H9 (cell line): Measurements from ENCODE around the gene DLGAP4. TPM values are rescaled to one million over a fixed set of nuclear protein-coding genes. Genes with fewer than 3 reads are reported as not detected.

Experiments used
- DNase-seq: peaks from one replicate; pipeline ENCODE4 v3.0.0-alpha.2; 2017
- H2AFZ ChIP-seq: one replicate; pipeline ENCODE4 v1.6.1; 2013; ENCODE audit warnings: mild to moderate bottlenecking, low read length, control low read depth, moderate library complexity
- H2AK5ac ChIP-seq: 2 replicates; pipeline ENCODE4 v1.6.1; 2013; ENCODE audit warnings: low read length, control low read depth, mixed read lengths; ENCODE audit not compliant: insufficient read length
- H2BK120ac ChIP-seq: one replicate; pipeline ENCODE4 v1.6.1; 2013; ENCODE audit warnings: low read depth, mild to moderate bottlenecking, low read length, control low read depth, inconsistent platforms; ENCODE audit not compliant: poor library complexity, severe bottlenecking
- H2BK12ac ChIP-seq: 2 replicates; pipeline ENCODE4 v1.6.1; 2013; ENCODE audit warnings: low read length, control low read depth, mixed read lengths, low read depth; ENCODE audit not compliant: insufficient read length
- H2BK15ac ChIP-seq: 2 replicates; pipeline ENCODE4 v1.6.1; 2013; ENCODE audit warnings: low read depth, low read length, control low read depth
- H2BK20ac ChIP-seq: one replicate; pipeline ENCODE4 v1.6.1; 2013; ENCODE audit warnings: low read depth, mild to moderate bottlenecking, low read length, control low read depth, inconsistent platforms; ENCODE audit not compliant: poor library complexity, severe bottlenecking
- H2BK5ac ChIP-seq: 2 replicates; pipeline ENCODE4 v1.6.1; 2013; ENCODE audit warnings: low read length, control low read depth, mixed read lengths; ENCODE audit not compliant: insufficient read length
- H3K14ac ChIP-seq: 2 replicates; pipeline ENCODE4 v1.6.1; 2013; ENCODE audit warnings: low read length, control low read depth; ENCODE audit not compliant: insufficient read depth
- H3K18ac ChIP-seq: 2 replicates; pipeline ENCODE4 v1.6.1; 2013; ENCODE audit warnings: low read depth, mild to moderate bottlenecking, mixed read lengths, low read length, control low read depth; ENCODE audit not compliant: insufficient read length
- H3K23ac ChIP-seq: 2 replicates; pipeline ENCODE4 v1.6.1; 2013; ENCODE audit warnings: low read length, control low read depth, mixed read lengths, low read depth; ENCODE audit not compliant: insufficient read length
- H3K23me2 ChIP-seq: 2 replicates; pipeline ENCODE4 v1.6.1; 2013; ENCODE audit warnings: low read depth, mild to moderate bottlenecking, mixed read lengths, low read length, control low read depth; ENCODE audit not compliant: insufficient read length, poor library complexity, severe bottlenecking
- H3K27ac ChIP-seq: 2 replicates; pipeline ENCODE4 v1.5.1; 2013; ENCODE audit warnings: low read length, control low read depth, mixed read lengths, low read depth; ENCODE audit not compliant: insufficient read length
- H3K27me3 ChIP-seq: 2 replicates; pipeline ENCODE4 v1.6.1; 2013; ENCODE audit warnings: low read length, control low read depth, inconsistent platforms; ENCODE audit not compliant: insufficient read depth
- H3K4ac ChIP-seq: 2 replicates; pipeline ENCODE4 v1.6.1; 2013; ENCODE audit warnings: low read depth, mild to moderate bottlenecking, control low read depth, inconsistent platforms, low read length, moderate library complexity
- H3K4me1 ChIP-seq: 2 replicates; pipeline ENCODE4 v1.6.1; 2013; ENCODE audit warnings: low read length, control low read depth, inconsistent platforms; ENCODE audit not compliant: insufficient read depth
- H3K4me2 ChIP-seq: 2 replicates; pipeline ENCODE4 v1.6.1; 2013; ENCODE audit warnings: low read length, control low read depth, mixed read lengths; ENCODE audit not compliant: insufficient read length, insufficient read depth
- H3K56ac ChIP-seq: 2 replicates; pipeline ENCODE4 v1.6.1; 2013; ENCODE audit warnings: low read depth, mild to moderate bottlenecking, mixed read lengths, low read length, control low read depth; ENCODE audit not compliant: insufficient read length
- H3K79me1 ChIP-seq: 2 replicates; pipeline ENCODE4 v1.6.1; 2013; ENCODE audit warnings: low read depth, mild to moderate bottlenecking, moderate library complexity, low read length, control low read depth, inconsistent platforms; ENCODE audit not compliant: insufficient read depth, poor library complexity, severe bottlenecking
- H3K79me2 ChIP-seq: 2 replicates; pipeline ENCODE4 v1.6.1; 2013; ENCODE audit warnings: low read length, control low read depth, inconsistent platforms; ENCODE audit not compliant: insufficient read depth
- H3K9ac ChIP-seq: 2 replicates; pipeline ENCODE4 v1.6.1; 2013; ENCODE audit warnings: low read length, control low read depth, mixed read lengths; ENCODE audit not compliant: insufficient read length; ENCODE audit errors: extremely low read depth
- H3K9me3 ChIP-seq: one replicate; pipeline ENCODE4 v1.6.1; 2013; ENCODE audit warnings: low read depth, low read length, inconsistent platforms; ENCODE audit not compliant: control insufficient read depth
- H3T11ph ChIP-seq: one replicate; pipeline ENCODE4 v1.6.1; 2013; ENCODE audit warnings: mild to moderate bottlenecking, low read length, control low read depth, inconsistent platforms
- H4K20me1 ChIP-seq: one replicate; pipeline ENCODE4 v1.6.1; 2013; ENCODE audit not compliant: control insufficient read depth, insufficient read length, insufficient read depth
- H4K5ac ChIP-seq: 2 replicates; pipeline ENCODE4 v1.6.1; 2013; ENCODE audit warnings: low read depth, mild to moderate bottlenecking, mixed read lengths, low read length, control low read depth; ENCODE audit not compliant: insufficient read length
- H4K8ac ChIP-seq: replicated peaks from 2 replicates; pipeline ENCODE4 v1.6.1; 2013; ENCODE audit warnings: low read length, control low read depth, mixed read lengths, low read depth; ENCODE audit not compliant: insufficient read length
- H4K91ac ChIP-seq: 2 replicates; pipeline ENCODE4 v1.6.1; 2013; ENCODE audit warnings: low read depth, mild to moderate bottlenecking, moderate library complexity, mixed read lengths, low read length, control low read depth; ENCODE audit not compliant: insufficient read length
- H3K27ac Mint-ChIP-seq, 3 experiments: 2 replicates in 2 of 3; 3 replicates in 1 of 3; pipeline ENCODE4 v1.8.0; 2020 to 2021; ENCODE audit warnings: mixed read lengths in 3 of 3, mild to moderate bottlenecking in 1 of 3, moderate library complexity in 1 of 3
- H3K27me3 Mint-ChIP-seq: 2 replicates; pipeline ENCODE4 v1.8.0; 2021; ENCODE audit warnings: low read depth, mild to moderate bottlenecking, moderate library complexity, mixed read lengths
- H3K36me3 Mint-ChIP-seq, 3 experiments: 2 replicates in 2 of 3; 3 replicates in 1 of 3; pipeline ENCODE4 v1.8.0; 2020 to 2021; ENCODE audit warnings: low read depth in 3 of 3, mixed read lengths in 3 of 3; ENCODE audit not compliant: insufficient read depth in 1 of 3
- H3K4me1 Mint-ChIP-seq, 2 experiments: 2 replicates each; pipeline ENCODE4 v1.8.0; 2020; ENCODE audit warnings: mixed read lengths in 2 of 2
- H3K4me3 Mint-ChIP-seq, 2 experiments: 2 replicates in 1 of 2; 3 replicates in 1 of 2; pipeline ENCODE4 v1.8.0; 2020 to 2021; ENCODE audit warnings: mild to moderate bottlenecking in 2 of 2, mixed read lengths in 2 of 2, moderate library complexity in 1 of 2
- H3K9me3 Mint-ChIP-seq, 2 experiments: 2 replicates in 1 of 2; 3 replicates in 1 of 2; pipeline ENCODE4 v1.8.0; 2020; ENCODE audit warnings: mild to moderate bottlenecking in 2 of 2, mixed read lengths in 2 of 2, moderate library complexity in 1 of 2
- WGBS: extraction: QIAGEN DNeasy Blood & Tissue Kit; methylation state at CpG from one replicate; pipeline ENCODE4 v1.1.7; 2013; ENCODE audit warnings: missing lambda C conversion rate, low lambda C conversion rate, mixed read lengths; ENCODE audit not compliant: insufficient read length; ENCODE audit errors: extremely low coverage; 5-methylcytosine and 5-hydroxymethylcytosine counted together
- total RNA-seq: library from RNA; stranded (reverse); gene quantifications from 2 replicates; pipeline ENCODE4 v1.2.1, GENCODE V29; 2021
- TF ChIP-seq, protein P1 (sequence below): fragments of 200-600 bp; sonication (generic); conservative IDR thresholded peaks from 3 replicates; pipeline ENCODE4 v1.8.0; 2021; ENCODE audit warnings: antibody characterized with exemption, mild to moderate bottlenecking

The DLGAP4 gene
- total RNA-seq, 1 experiment from 2014 or later = 48.0 TPM

DNA sequence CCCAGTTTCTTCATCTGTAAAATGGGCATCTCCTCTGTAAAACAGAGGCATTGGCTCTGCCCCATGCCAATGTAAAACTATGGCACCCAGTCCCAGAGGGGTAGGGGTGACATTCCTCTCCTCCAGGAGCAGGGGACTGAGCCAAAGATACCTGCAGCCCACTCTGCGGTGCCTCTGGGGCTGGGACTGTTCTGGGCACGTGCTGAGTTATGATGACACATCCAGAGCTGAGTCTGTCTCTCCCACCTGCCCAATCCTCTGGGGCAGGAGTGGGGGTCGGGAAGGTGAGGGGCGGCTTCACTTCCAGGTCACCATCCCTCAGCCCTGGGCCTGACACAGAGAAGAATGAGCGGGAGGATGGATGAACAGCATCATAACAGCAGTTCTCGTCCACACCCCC, 40.0 kb upstream of the DLGAP4 start:
- no CpG with 5 or more reads among the region's 6 CpGs for WGBS
- DNase-seq = no peak
- H3K27me3 Mint-ChIP-seq = no peaks in the 10 kb centered on the region

More for the DNA sequence above, 40.0 kb upstream of the DLGAP4 start:
- Mint-ChIP-seq H3K4me1 (peaks cover 9 to 17% of the 10 kb centered on the region in 2 experiments), H3K27ac (no peak overlapping the region), H3K9me3 (no peaks in the 10 kb centered on the region), H3K4me3 (no peak overlapping the region), H3K36me3 (no peaks in the 10 kb centered on the region)
- H3K79me1 ChIP-seq = no peaks in the 10 kb centered on the region
- H3K23ac ChIP-seq = no peak overlapping the region
- H3T11ph ChIP-seq = no peak overlapping the region
- H4K20me1 ChIP-seq = no peaks in the 10 kb centered on the region
- no peak overlapping the region for H3K4ac ChIP-seq
- H2BK12ac ChIP-seq = no peak overlapping the region
- no peaks in the 10 kb centered on the region for H3K9me3 ChIP-seq
- H3K4me2 ChIP-seq = no peak overlapping the region
- no peak overlapping the region for H4K5ac ChIP-seq
- H2BK120ac ChIP-seq = no peak overlapping the region
- H2AK5ac ChIP-seq = no peak overlapping the region
- H3K9ac ChIP-seq = no peak overlapping the region
- no peak overlapping the region for H2BK15ac ChIP-seq
- H3K56ac ChIP-seq = no peak overlapping the region
- no peaks in the 10 kb centered on the region for H3K79me2 ChIP-seq
- H3K23me2 ChIP-seq = no peaks in the 10 kb centered on the region
- 0 out of 2 replicates have a peak, but pooled peaks cover 3% of the 10 kb centered on the region for H3K4me1 ChIP-seq
- no peak overlapping the region for H4K91ac ChIP-seq
- H3K14ac ChIP-seq = no peak overlapping the region; the same call in 1 of the 2 replicates
- H3K18ac ChIP-seq = no peak overlapping the region
- H2AFZ ChIP-seq = no peak overlapping the region
- TF ChIP-seq, protein P1, sequence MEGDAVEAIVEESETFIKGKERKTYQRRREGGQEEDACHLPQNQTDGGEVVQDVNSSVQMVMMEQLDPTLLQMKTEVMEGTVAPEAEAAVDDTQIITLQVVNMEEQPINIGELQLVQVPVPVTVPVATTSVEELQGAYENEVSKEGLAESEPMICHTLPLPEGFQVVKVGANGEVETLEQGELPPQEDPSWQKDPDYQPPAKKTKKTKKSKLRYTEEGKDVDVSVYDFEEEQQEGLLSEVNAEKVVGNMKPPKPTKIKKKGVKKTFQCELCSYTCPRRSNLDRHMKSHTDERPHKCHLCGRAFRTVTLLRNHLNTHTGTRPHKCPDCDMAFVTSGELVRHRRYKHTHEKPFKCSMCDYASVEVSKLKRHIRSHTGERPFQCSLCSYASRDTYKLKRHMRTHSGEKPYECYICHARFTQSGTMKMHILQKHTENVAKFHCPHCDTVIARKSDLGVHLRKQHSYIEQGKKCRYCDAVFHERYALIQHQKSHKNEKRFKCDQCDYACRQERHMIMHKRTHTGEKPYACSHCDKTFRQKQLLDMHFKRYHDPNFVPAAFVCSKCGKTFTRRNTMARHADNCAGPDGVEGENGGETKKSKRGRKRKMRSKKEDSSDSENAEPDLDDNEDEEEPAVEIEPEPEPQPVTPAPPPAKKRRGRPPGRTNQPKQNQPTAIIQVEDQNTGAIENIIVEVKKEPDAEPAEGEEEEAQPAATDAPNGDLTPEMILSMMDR = no peak
- no peak overlapping the region for H2BK5ac ChIP-seq
- H2BK20ac ChIP-seq = no peak overlapping the region
- H3K27me3 ChIP-seq = no peaks in the 10 kb centered on the region
- H3K27ac ChIP-seq = no peak overlapping the region
- no peak overlapping the region for H4K8ac ChIP-seq
